H1 (cell line): ENCODE data around the gene PATJ. TPM values are rescaled to one million over a fixed set of nuclear protein-coding genes. Genes with fewer than 3 reads are reported as not detected.

Experiments
- CTCF ChIA-PET: fragments of 300-600 bp; sonication (Branson Sonifier 250); formaldehyde crosslinking; loops from one replicate; lab custom pipeline; 2021; ENCODE audit not compliant: partially characterized antibody; lab: Charles Lee
- POLR2A ChIA-PET: fragments of 300-600 bp; sonication (Branson Sonifier 250); formaldehyde crosslinking; loops from one replicate; lab custom pipeline; 2021; ENCODE audit warnings: inconsistent platforms; ENCODE audit not compliant: partially characterized antibody; lab: Charles Lee
- DNase-seq, 2 experiments: peaks; one replicate each; pipeline versions ENCODE4 v3.0.0 to v3.0.0-alpha.2; 2010 to 2022; ENCODE audit warnings: low spot score in 2 of 2, low read depth in 1 of 2, mixed read lengths in 1 of 2
- FAIRE-seq: peaks from 2 replicates; lab custom pipeline; 2011; peaks lifted over from hg19 to GRCh38; lab: Jason Lieb, UNC
- H2AFZ ChIP-seq: 2 replicates; pipeline ENCODE4 v1.8.1; 2012; ENCODE audit warnings: low read length, inconsistent platforms
- H2AK5ac ChIP-seq: 2 replicates; pipeline ENCODE4 v1.6.1; 2013; ENCODE audit warnings: low read depth, low read length
- H2BK120ac ChIP-seq: replicated peaks from 2 replicates; pipeline ENCODE3; 2013; ENCODE audit warnings: low read depth, low read length, inconsistent platforms
- H2BK12ac ChIP-seq: 2 replicates; pipeline ENCODE4 v1.6.1; 2013; ENCODE audit warnings: low read depth, low read length
- H2BK15ac ChIP-seq: 2 replicates; pipeline ENCODE4 v1.6.1; 2013; ENCODE audit warnings: low read length
- H2BK20ac ChIP-seq: 2 replicates; pipeline ENCODE4 v1.6.1; 2013; ENCODE audit warnings: low read length
- H2BK5ac ChIP-seq: 2 replicates; pipeline ENCODE4 v1.6.1; 2013; ENCODE audit warnings: low read depth, low read length
- H3K14ac ChIP-seq: 2 replicates; pipeline ENCODE4 v1.6.1; 2013; ENCODE audit warnings: inconsistent platforms; ENCODE audit not compliant: insufficient read length
- H3K18ac ChIP-seq: 2 replicates; pipeline ENCODE4 v1.6.1; 2013; ENCODE audit warnings: low read length; ENCODE audit errors: extremely low read depth
- H3K23ac ChIP-seq: 2 replicates; pipeline ENCODE4 v1.6.1; 2013; ENCODE audit warnings: inconsistent platforms; ENCODE audit not compliant: insufficient read length
- H3K23me2 ChIP-seq: 2 replicates; pipeline ENCODE4 v1.6.1; 2013; ENCODE audit warnings: low read depth, low read length
- H3K27ac ChIP-seq: 2 replicates; pipeline ENCODE4 v1.6.1; 2011; ENCODE audit warnings: low read depth, low read length, inconsistent platforms
- H3K27me3 ChIP-seq, 4 experiments: replicated peaks in 1 of 4; 1 replicate in 1 of 4; 2 replicates in 3 of 4; pipeline versions ENCODE4 v1.6.1 to v1.8.1; 2011 to 2013; ENCODE audit warnings: low read length in 3 of 4, mild to moderate bottlenecking in 3 of 4, inconsistent platforms in 2 of 4, mixed read lengths in 2 of 4, moderate library complexity in 1 of 4; ENCODE audit not compliant: control insufficient read depth in 3 of 4, insufficient read depth in 3 of 4; ENCODE audit errors: extremely low read depth in 1 of 4
- H3K36me3 ChIP-seq, 4 experiments: 2 replicates each; pipeline versions ENCODE4 v1.6.1 to v1.8.1; 2011 to 2013; ENCODE audit warnings: mild to moderate bottlenecking in 4 of 4, low read length in 3 of 4, moderate library complexity in 2 of 4, control low read depth in 1 of 4, inconsistent platforms in 1 of 4; ENCODE audit not compliant: insufficient read depth in 4 of 4, control insufficient read depth in 2 of 4
- H3K4ac ChIP-seq: replicated peaks from 2 replicates; pipeline ENCODE3; 2013; ENCODE audit warnings: low read length, low read depth, mixed read lengths, inconsistent platforms; ENCODE audit not compliant: insufficient read length
- H3K4me1 ChIP-seq, 4 experiments: replicated peaks in 1 of 4; 1 replicate in 1 of 4; 2 replicates in 3 of 4; pipeline versions ENCODE4 v1.6.1 to v1.8.1; 2011 to 2013; ENCODE audit warnings: low read length in 3 of 4, inconsistent platforms in 2 of 4, mixed read lengths in 1 of 4; ENCODE audit not compliant: insufficient read depth in 4 of 4, control insufficient read depth in 3 of 4
- H3K4me2 ChIP-seq, 2 experiments: 2 replicates each; pipeline versions ENCODE4 v1.6.1 to v1.8.1; 2011 to 2013; ENCODE audit warnings: low read depth in 2 of 2, low read length in 2 of 2, control low read depth in 1 of 2, inconsistent platforms in 1 of 2, mild to moderate bottlenecking in 1 of 2; ENCODE audit not compliant: insufficient read depth in 1 of 2
- H3K4me3 ChIP-seq, 4 experiments: fragments of 200-600, 300-600 bp in 1 of 4; sonication (generic), shearing (Covaris generic), sonication (Bioruptor Twin) in 1 of 4; 2 replicates each; pipeline versions ENCODE4 v1.5.1 to v1.8.1; 2011 to 2016; ENCODE audit warnings: low read length in 4 of 4, low read depth in 3 of 4, control low read depth in 2 of 4, inconsistent platforms in 2 of 4, mild to moderate bottlenecking in 2 of 4, mixed read lengths in 1 of 4, moderate library complexity in 1 of 4; ENCODE audit not compliant: insufficient read depth in 2 of 4; ENCODE audit errors: extremely low read depth in 1 of 4
- H3K56ac ChIP-seq: replicated peaks from 2 replicates; pipeline ENCODE3; 2013; ENCODE audit warnings: low read depth, mild to moderate bottlenecking, mixed read lengths, low read length, inconsistent platforms; ENCODE audit not compliant: insufficient read length
- H3K79me1 ChIP-seq: 2 replicates; pipeline ENCODE4 v1.6.1; 2013; ENCODE audit warnings: low read depth, low read length, control low read depth
- H3K79me2 ChIP-seq, 2 experiments: 2 replicates each; pipeline versions ENCODE4 v1.6.1 to v1.8.1; 2012 to 2013; ENCODE audit warnings: low read length in 2 of 2, mild to moderate bottlenecking in 2 of 2, inconsistent platforms in 1 of 2; ENCODE audit not compliant: insufficient read depth in 2 of 2, control insufficient read depth in 1 of 2
- H3K9ac ChIP-seq, 4 experiments: replicated peaks in 1 of 4; 1 replicate in 1 of 4; 2 replicates in 3 of 4; pipeline versions ENCODE4 v1.6.1 to v1.8.1; 2011 to 2013; ENCODE audit warnings: low read depth in 3 of 4, low read length in 3 of 4, control low read depth in 2 of 4, mild to moderate bottlenecking in 2 of 4, moderate library complexity in 2 of 4, inconsistent platforms in 1 of 4; ENCODE audit errors: extremely low read depth in 1 of 4
- H3K9me3 ChIP-seq, 2 experiments: 2 replicates each; pipeline versions ENCODE4 v1.6.1 to v1.8.1; 2012 to 2013; ENCODE audit warnings: mild to moderate bottlenecking in 2 of 2, moderate library complexity in 2 of 2, control low read depth in 1 of 2, inconsistent platforms in 1 of 2, low read depth in 1 of 2, low read length in 1 of 2, mixed read lengths in 1 of 2; ENCODE audit not compliant: insufficient read depth in 2 of 2
- H4K20me1 ChIP-seq, 2 experiments: replicated peaks in 1 of 2; 2 replicates each; pipeline versions ENCODE3 to v1.8.1; 2011 to 2013; ENCODE audit warnings: inconsistent platforms in 2 of 2, low read length in 2 of 2, mild to moderate bottlenecking in 1 of 2; ENCODE audit not compliant: insufficient read depth in 2 of 2, control insufficient read depth in 1 of 2
- H4K5ac ChIP-seq: 2 replicates; pipeline ENCODE4 v1.6.1; 2013; ENCODE audit warnings: low read length, low read depth, mixed read lengths, inconsistent platforms; ENCODE audit not compliant: insufficient read length
- H4K8ac ChIP-seq: 2 replicates; pipeline ENCODE4 v1.8.0; 2013; ENCODE audit warnings: mild to moderate bottlenecking, moderate library complexity, low read length, inconsistent platforms; ENCODE audit not compliant: insufficient read depth; ENCODE audit errors: extremely low read depth
- H4K91ac ChIP-seq: replicated peaks from 2 replicates; pipeline ENCODE3; 2013; ENCODE audit warnings: low read length, mixed read lengths, inconsistent platforms; ENCODE audit not compliant: insufficient read length
- GABPA ChIP-seq: IDR thresholded peaks from 2 replicates; pipeline ENCODE4 v1.6.1; 2011; ENCODE audit warnings: mild to moderate bottlenecking, low read length, moderate library complexity, borderline replicate concordance; ENCODE audit not compliant: insufficient read depth
- MAFK ChIP-seq: IDR thresholded peaks from 2 replicates; pipeline ENCODE4 v1.6.1; 2012; ENCODE audit warnings: low read depth, mild to moderate bottlenecking, improper control_type of control experiment, low read length
- POLR2AphosphoS5 ChIP-seq: IDR thresholded peaks from 2 replicates; pipeline ENCODE4 v1.6.1; 2011; ENCODE audit warnings: low read depth, low read length
- RBBP5 ChIP-seq: IDR thresholded peaks from 2 replicates; pipeline ENCODE4 v1.7.1; 2012; ENCODE audit warnings: low read depth, mild to moderate bottlenecking, inconsistent platforms, low read length, moderate library complexity, borderline replicate concordance
- SAP30 ChIP-seq: fragments of 300-600 bp; sonication (generic); IDR thresholded peaks from 2 replicates; pipeline ENCODE4 v1.7.1; 2012; ENCODE audit warnings: low read length, moderate library complexity, mild to moderate bottlenecking, inconsistent platforms; ENCODE audit not compliant: insufficient read depth, insufficient replicate concordance
- TAF1 ChIP-seq: IDR thresholded peaks from 2 replicates; pipeline ENCODE4 v1.6.1; 2011; ENCODE audit warnings: mild to moderate bottlenecking, low read depth, low read length
- WGBS, 2 experiments: shearing (Covaris generic) in 1 of 2; methylation state at CpG; one replicate each; pipeline versions ENCODE4 v1.1.6 to v1.1.7; 2013 to 2015; ENCODE audit warnings: low lambda C conversion rate in 2 of 2, mixed read lengths in 2 of 2, inconsistent platforms in 1 of 2, low coverage in 1 of 2, missing lambda C conversion rate in 1 of 2; ENCODE audit not compliant: insufficient replicate concordance in 2 of 2, insufficient coverage in 1 of 2, insufficient read length in 1 of 2; ENCODE audit errors: extremely low coverage in 1 of 2, missing lambda C conversion rate in 1 of 2; 5-methylcytosine and 5-hydroxymethylcytosine counted together
- polyA plus RNA-seq, 7 experiments: library from polyadenylated mRNA; depleted of rRNA in 3 of 7; stranded (reverse) in 5 of 7; unstranded in 2 of 7; fragments of >200 nt in 5 of 7; fragments of 200-250 nt in 2 of 7; gene quantifications; 1 replicate in 5 of 7; 2 replicates in 1 of 7; 4 replicates in 1 of 7; pipeline versions ENCODE4 v1.2.1 to v1.2.3, GENCODE V29; 2011 to 2013; ENCODE audit warnings: missing spikeins in 2 of 7, mixed read lengths in 2 of 7
- total RNA-seq: library from RNA; stranded (reverse); fragmentation: NEBNext Ultra II Directional; extraction: Animal tissue kit (Norgen Biotek cat#: 25700); gene quantifications from 2 replicates; pipeline ENCODE4 v1.2.1, GENCODE V29; 2021
- TF ChIP-seq, protein P1 (sequence below): IDR thresholded peaks from 2 replicates; pipeline ENCODE4 v1.6.1; 2012; ENCODE audit warnings: low read length, inconsistent platforms

PATJ gene
- total and polyA plus RNA-seq, 2 of the 8 experiments (the other 6 are each of a cell fraction or from before 2014, with no cell fraction given): 8.2 to 55.6 TPM

DNA sequence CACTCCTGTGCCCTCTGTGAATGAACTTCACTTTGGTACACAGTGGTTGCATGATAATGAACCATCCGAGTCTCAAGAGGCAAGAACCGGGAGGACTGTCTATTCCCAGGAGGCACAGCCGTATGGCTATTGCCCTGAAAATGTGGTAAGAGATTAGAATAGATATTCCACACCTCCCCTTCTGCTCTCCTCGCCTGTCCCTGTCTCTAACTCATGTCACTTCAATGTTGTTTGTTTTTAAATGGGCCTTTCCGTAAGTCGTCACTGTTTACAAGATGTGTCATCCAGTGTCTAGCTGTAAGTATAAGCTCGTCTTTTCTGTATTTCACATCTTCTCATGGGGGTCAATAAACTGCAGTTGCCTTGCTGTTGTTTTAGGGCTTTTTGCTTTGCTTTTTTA is 122.2 kb downstream of the PATJ start:
- H4K8ac ChIP-seq: no peak overlapping the region
- H3K23me2 ChIP-seq: no peaks in the 10 kb centered on the region
- no peak overlapping the region for H2AK5ac ChIP-seq
- H2BK120ac ChIP-seq: no peak overlapping the region
- no peak overlapping the region for H2BK20ac ChIP-seq
- H3K56ac ChIP-seq: no peak overlapping the region
- DNase-seq (no peak), FAIRE-seq (no peak)
- H3K4me3 ChIP-seq: no peak overlapping the region
- no peaks in the 10 kb centered on the region for H3K79me1 ChIP-seq
- whole genome bisulfite sequencing, 2 experiments: 88% methylated on average over 7 of the region's 7 CpGs; no CpG with 5 or more reads in 1 of the 2 experiments
- H4K91ac ChIP-seq: no peak overlapping the region
- no peak overlapping the region for H2BK5ac ChIP-seq
- no peak overlapping the region for H3K4me2 ChIP-seq
- H3K27me3 ChIP-seq: no peaks in the 10 kb centered on the region
- no peak overlapping the region for H2BK12ac ChIP-seq
- H2BK15ac ChIP-seq: no peak overlapping the region
- ChIA-PET POLR2A (no interaction called here), CTCF (interaction anchor here (0.9 to 2.3 kb wide), 3 partner anchors 8 to 207 kb away, joined by 3 to 6 read pairs (median 6); no protein-coding TSS in a partner anchor)
- H3K36me3 ChIP-seq: peaks cover 0 to 17% (median 8%) of the 10 kb centered on the region in 4 experiments; a peak in 3 of 8 replicates
- no peak overlapping the region for H3K18ac ChIP-seq
- no peaks in the 10 kb centered on the region for H3K4me1 ChIP-seq
- H3K4ac ChIP-seq: no peak overlapping the region
- no peak overlapping the region for H3K23ac ChIP-seq
- H3K27ac ChIP-seq: no peak overlapping the region
- H3K79me2 ChIP-seq: no peaks in the 10 kb centered on the region
- H3K9me3 ChIP-seq: no peaks in the 10 kb centered on the region
- no peak overlapping the region for H3K9ac ChIP-seq
- no peaks in the 10 kb centered on the region for H4K20me1 ChIP-seq
- H2AFZ ChIP-seq: no peak overlapping the region
- H3K14ac ChIP-seq: no peak overlapping the region
- H4K5ac ChIP-seq: no peak overlapping the region
- TF ChIP-seq, protein P1, sequence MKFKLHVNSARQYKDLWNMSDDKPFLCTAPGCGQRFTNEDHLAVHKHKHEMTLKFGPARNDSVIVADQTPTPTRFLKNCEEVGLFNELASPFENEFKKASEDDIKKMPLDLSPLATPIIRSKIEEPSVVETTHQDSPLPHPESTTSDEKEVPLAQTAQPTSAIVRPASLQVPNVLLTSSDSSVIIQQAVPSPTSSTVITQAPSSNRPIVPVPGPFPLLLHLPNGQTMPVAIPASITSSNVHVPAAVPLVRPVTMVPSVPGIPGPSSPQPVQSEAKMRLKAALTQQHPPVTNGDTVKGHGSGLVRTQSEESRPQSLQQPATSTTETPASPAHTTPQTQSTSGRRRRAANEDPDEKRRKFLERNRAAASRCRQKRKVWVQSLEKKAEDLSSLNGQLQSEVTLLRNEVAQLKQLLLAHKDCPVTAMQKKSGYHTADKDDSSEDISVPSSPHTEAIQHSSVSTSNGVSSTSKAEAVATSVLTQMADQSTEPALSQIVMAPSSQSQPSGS: no peak
- TF ChIP-seq SAP30: no peak
- no peak for TF ChIP-seq GABPA
- no peak for TF ChIP-seq TAF1
- no peak for TF ChIP-seq MAFK
- no peak for TF ChIP-seq POLR2AphosphoS5
- TF ChIP-seq RBBP5: no peak
